LHCN-M2 (cell line): ENCODE measurements around the gene CYP26A1. TPM values are rescaled to one million over a fixed set of nuclear protein-coding genes. Genes with fewer than 3 reads are reported as not detected.

Experiments used
- DNase-seq: peaks from one replicate; pipeline ENCODE4 v3.0.0-alpha.2; 2012; ENCODE audit warnings: low read depth
- total RNA-seq: library from RNA; depleted of rRNA; stranded (reverse); fragments of >200 nt; gene quantifications from 2 replicates; pipeline ENCODE4 v1.2.3, GENCODE V29; 2014; rRNA removed

Gene CYP26A1
- total RNA-seq, 1 experiment from 2014 or later, result 0.11 TPM

GRCh38 chr10:93115661-93116383, 42.1 kb downstream of the CYP26A1 start:
- peak; percentile 53 for DNase-seq

- no peak for DNase-seq
Observed at GRCh38 chr10:93121311-93121710, 47.6 kb downstream of the CYP26A1 start.

GRCh38 chr10:93123766-93124165, 50.1 kb downstream of the CYP26A1 start:
- DNase-seq, result no peak

- no peak for DNase-seq
Observed at GRCh38 chr10:93124580-93125318, 51.1 kb downstream of the CYP26A1 start.

- DNase-seq, result no peak
Observed at GRCh38 chr10:93125966-93126365, 52.3 kb downstream of the CYP26A1 start.

- no peak for DNase-seq
Observed at GRCh38 chr10:93126483-93127052, 52.9 kb downstream of the CYP26A1 start.

Other genes with a start within 250 kb of the CYP26A1 start
- 1.9 and 4.3 TPM in 2 replicates for gene EXOC6, start 225.4 kb upstream of the CYP26A1 start, total RNA-seq
- gene CYP26C1, start 13.1 kb upstream of the CYP26A1 start, total RNA-seq, result not detected in 2 replicates